Esophagus mucosa (tissue), 1 donor: ENCODE data around the gene TBL1XR1. TPM values are rescaled to one million over a fixed set of nuclear protein-coding genes. Genes with fewer than 3 reads are reported as not detected.
"Not testable (repeated sequence)": the region's sequence is repeated elsewhere in the genome, so short reads cannot be mapped to it uniquely, and the experiment has no call there.

Experiments used
- ATAC-seq: fragments of 200-7000 bp; cut with Tn5 transposase; one replicate; pipeline ENCODE4 v1.9.1; 2020
- total RNA-seq: library from RNA; stranded (reverse); gene quantifications from one replicate; pipeline ENCODE4 v1.2.4, GENCODE V29; 2023
- donor health status: DM: yes; HTN: yes; CAD: no.

Gene TBL1XR1
- total RNA-seq, 1 donor from 2014 or later = 123 TPM

DNA sequence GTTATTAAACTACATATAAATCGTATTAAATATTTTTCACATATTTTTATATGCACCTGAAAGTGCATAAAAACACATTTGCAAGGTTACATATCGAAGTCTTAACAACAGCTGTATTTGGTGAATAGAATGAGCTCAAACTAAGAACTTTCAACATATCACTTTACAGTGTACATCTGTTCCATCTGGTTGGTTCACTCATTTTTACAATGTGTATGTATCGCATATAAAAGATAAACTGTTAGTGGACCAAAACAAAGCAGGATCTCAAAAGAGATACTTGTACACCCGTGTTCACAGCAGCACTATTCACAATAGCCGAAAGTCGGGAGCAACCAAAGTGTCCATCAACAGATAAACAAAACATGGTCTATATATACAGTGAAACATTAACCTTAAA lies 55.8 kb downstream of the TBL1XR1 start:
- no peak for ATAC-seq

DNA sequence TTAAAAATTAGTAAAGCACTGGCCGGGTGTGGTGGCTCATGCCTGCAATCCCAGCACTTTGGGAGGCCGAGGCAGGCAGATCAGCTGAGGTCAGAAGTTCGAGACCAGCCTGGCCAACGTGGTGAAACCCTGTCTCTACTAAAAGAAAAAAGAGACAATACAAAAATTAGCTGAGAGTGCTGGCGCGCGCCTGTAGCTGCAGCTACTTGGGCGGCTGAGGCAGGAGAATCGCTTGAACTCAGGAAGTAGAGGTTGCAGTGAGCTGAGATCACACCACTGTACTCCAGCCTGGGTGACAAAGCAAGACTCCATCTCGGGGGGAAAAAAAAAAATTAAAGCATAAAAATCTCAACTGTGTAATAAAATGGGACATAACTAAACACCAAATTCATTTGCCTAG lies 58.1 kb downstream of the TBL1XR1 start:
- not testable (repeated sequence) for ATAC-seq

DNA sequence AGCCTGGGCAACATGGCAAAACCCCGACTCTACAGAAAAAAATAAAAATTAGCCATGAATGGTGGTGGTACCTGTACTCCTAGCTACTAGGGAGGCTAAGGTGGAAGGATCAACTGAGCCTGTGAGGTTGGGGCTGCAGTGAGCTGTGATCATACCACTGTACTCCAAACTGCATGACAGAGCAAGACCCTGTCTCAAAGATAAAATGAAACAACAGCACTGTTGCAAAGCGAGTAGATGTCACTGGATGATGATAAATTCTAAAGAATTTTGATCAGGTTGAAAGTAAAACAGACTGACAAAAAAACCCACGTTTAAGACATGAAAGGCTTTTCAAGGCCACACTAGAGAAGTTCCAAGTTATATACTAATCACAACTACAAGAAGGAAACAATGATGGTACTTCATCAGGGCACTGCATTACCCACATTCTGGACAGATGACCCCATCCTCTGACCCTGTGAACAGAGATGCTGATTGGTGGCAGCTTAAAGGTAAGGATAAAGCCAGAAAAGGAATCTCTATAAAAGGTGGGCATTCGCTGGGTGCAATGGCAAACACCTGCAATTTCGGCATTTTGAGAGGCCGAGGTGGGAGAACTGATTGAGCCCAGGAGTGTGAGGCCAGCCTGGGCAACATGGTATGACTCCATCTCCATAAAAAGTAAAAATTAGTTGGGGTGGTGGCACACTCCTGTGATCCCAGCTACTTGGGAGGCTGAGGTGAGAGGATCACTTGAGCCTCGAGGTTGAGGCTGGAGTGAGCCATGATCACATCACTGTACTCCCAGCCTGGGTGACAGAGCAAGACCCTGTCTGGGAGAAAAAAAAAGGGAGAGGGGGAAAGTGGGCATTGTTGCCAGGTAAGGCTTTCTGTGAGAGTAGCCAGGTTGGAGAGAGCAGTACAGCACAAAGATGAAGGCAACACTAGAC lies 59.2 kb downstream of the TBL1XR1 start:
- no peak for ATAC-seq

DNA sequence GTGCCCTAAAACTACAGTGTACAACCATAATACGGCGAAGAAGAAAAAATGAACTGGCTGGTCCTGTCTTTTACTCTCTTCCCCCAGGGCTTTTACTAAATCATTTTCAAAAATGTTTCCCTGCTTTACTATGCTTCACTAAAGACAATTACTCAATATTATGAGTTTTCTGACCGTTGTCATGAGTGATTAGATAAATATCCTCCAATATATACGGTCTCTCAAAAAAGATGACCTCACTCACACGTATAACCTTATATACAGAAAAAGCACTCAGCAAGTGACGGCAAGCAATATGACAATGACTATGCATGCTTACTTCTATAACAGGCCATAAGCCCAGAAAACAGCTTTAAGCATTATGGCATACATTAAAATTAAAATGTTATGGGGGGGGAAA lies 60.5 kb downstream of the TBL1XR1 start:
- ATAC-seq = peak; percentile 33

DNA sequence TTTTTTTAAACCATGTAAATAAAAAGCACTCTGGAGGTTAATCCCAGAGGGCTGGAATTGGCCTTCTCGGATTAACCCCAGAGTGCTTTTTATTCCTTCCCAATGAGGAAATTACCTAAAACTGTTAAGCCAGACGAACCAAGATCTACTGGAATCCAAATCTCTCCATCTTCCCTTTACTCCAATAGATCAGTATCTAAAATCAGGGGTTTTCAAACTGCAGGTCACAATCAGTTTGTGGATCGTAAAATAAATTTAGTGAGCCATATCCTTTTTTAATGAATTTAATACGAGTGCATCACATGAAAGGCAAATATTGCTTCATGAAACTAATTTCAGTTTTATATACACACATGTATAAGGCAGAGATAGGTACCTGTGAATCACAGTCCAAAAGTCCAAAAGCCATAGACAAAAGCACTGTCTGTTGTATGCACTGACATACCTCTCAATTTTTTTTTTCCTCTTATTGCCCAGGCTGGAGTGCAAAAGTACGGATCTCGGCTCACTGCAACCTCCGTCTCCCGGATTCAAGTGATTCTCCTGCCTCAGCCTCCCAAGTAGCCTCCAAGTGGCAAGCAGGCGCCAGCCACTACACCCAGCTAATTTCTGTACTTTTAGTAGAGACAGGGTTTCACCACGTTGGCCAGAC lies 61.3 kb downstream of the TBL1XR1 start:
- ATAC-seq = no peak

DNA sequence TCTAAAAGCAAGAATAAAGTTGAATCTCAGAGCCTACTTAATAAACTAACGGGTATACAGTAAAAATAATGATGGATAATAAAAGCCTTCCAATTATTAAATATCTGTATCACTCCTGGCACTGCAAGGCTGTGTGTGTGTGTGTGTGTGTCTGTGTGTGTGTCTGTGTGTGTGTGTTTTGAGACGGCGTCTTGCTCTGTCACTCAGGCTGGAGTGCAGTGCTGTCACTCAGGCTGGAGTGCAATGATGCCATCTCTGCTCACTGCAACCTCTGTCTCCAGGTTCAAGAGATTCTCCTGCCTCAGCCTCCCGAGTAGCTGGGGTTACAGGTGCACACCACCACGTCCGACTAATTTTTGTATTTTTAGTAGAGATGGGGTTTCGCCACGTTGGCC lies 62.5 kb downstream of the TBL1XR1 start:
- ATAC-seq = no peak

DNA sequence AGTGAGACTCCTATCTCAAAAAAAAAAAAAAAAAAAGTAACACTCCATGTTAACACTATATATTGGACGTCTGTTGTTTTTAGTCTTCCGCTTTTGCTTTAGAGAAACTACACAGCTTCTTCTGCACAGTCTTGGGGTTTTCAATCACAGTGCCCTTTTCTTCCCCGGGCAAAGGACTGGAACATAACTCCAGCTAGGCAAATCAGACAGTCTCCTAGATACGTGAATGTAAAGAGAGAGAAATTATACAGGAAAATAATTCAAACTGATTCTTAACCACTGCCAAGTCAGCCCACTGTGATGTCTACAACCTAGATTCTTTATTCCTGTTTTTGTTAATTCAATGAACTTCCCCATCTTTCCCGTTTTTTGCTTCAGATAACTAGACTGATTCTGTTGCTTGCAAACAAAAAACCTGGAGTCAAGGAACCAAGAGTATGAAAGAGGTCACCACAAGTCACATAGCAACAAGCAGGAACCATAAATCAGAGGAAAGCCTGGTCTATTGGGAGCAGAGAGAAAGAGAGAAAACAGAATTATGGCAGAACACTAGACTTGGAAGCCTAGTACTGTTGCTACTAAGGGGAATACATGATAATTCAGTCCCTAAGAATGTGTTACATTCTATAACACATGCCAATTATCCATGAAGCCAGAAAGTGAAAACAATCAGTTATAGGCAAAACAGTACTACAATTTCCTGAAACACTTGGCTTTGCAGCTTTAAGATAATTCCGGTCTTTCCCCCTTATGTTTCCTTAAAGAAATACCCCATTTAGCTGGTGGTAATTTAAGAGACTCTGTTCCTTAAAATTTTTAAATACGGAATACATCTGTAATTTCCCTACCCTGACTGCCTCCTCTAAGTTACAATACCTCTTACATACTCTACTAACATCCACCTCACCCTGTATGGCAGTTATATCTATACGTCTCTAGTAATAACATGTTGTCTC lies 63.1 kb downstream of the TBL1XR1 start:
- ATAC-seq = no peak

DNA sequence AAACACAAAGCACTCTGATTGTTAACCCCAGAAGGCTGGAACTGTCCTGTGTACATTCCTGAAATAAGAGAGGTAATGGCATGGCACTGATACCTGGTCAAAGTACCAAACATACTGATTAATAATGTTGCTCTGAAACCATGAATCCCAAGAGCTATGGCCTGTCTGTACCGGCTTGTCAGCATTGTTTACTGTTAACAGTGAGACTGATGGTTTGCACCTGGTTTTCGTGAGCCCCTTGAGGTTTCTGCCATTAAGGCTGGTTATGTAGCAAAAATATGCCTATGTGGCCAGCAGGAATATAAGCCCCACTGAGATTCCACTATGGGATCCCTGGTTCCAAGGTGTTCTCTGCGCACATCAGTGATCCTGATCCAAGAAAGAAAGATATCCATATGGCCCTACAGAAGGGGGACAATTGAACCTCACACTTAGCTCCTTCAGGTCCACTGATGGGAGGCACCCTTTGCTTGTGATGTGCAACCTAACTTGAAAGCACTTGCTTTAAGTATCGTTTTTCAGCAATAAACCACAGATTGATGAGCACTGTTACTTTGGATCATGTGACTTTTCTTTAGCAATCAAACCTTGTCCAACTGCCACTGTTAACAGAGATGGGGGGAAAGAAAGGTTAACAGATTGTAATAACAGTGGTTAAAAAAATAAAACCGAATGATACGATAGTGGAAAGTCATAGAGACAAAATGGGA lies 65.2 kb downstream of the TBL1XR1 start:
- ATAC-seq = no peak

DNA sequence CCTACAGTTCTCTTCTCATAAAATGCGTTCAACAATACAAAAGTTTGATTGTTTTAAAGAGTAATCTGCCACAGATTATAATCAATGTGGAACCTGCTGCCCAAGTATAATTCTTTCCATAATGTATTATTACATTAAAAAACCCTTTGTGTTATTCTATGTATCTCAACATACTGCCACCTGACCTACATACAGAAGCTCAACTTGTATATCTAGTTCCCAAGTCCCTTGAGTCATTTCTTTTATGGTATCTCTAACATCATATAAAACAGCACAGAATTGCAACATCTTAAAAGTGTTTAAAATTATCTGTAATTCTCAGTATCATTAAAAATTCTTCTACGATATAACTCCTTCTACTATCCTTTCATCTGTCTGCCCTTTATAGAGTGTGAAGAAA lies 70.3 kb downstream of the TBL1XR1 start:
- ATAC-seq = peak; percentile 80

DNA sequence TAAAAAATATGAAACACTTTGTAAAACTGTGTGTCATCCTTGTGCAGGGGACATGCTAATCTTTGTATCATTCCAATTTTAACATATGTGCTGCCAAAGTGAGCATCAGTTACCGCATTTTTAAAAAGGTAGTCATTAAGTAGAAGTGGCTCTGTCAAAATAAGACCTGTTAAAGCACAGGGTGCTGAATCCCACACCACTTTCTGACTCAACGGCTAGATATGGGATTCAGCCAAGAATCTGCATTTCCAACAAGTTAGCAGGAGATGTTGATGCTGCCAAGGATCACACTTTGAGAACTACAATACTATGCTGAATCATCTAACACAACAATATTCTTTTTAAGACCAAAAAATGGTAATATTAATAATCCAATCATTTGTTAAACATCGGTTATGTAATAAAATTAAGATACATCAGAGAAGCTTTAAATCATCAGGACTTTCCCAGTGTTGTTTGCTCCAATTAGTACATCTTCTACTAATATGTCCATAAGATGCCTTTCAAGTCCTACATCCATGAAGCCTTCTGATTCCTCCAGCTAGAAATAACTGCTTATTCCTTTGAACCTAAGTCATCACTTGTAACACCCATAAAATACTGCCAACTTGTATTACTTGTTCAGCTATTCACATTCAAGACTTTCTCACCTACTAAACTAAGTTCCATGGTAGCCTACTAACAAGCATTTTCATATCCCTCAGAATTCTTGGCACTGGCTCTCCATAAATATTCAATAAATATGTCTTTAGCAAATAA lies 71.1 kb downstream of the TBL1XR1 start:
- ATAC-seq = peak; percentile 49

DNA sequence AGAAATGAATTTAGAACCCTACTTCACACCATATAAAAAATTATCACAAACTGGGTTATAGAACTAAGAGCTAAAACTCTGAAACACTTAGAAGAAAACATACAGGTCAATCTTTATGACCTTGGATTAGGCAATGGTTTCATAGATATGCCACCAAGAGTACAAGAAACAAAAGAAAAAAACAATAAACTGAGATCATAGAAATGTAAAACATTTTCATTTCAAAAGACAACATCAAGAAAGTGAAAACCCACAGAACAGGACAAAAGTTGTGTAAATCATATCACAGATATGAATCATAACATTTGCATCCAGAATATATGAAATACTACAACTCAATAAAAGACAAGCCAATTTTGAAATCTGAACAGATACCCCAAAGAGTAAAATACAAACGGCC lies 72.4 kb downstream of the TBL1XR1 start:
- no peak for ATAC-seq

DNA sequence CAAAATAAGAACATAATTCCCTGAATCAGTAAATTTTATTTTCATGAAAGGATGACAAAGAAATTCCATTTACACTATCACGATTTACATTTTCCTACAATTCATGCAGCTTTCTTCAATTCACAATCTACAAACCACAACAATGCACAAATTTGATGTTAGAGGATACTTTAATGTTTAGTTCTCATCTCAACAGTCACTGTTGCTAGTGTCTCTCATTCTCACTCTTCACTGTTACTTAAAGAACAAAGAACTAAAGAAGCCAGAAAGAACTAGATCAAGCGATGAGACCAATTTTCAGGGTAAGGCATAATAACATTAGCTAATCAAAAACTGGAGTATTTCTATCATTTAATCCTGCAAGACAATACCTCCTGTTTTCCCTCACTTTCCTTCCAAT lies 73.5 kb downstream of the TBL1XR1 start:
- ATAC-seq = no peak

DNA sequence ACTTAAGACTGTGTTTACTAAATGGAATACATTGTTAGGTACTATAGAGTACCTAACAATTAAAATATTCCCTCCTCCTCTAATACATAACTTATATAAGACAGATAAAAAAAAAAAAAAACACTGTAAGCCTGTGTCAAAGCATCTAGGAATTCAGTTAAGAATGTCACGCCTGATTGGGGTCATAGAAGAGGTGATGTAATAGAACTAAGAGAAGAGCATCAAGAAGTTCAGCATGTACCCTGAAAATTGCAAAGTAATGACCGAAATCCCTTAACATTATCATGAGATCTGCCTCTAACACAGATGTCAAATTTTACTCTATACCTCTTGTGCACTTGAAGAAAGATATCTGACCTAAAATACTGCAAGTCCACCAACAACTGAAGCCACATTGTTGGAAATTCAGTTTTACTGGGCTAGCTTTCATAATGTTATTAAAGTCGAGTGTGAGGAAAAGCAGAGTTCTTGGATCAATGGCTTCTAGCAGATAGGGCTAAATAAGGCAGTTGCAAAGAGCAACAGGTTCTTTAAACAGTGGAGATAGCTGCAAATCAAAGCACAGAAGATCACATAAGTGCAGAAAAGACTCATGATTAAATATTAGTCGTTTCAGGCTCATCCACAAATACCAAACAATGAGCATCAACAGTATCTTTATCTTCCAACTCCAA lies 75.0 kb downstream of the TBL1XR1 start:
- no peak for ATAC-seq

DNA sequence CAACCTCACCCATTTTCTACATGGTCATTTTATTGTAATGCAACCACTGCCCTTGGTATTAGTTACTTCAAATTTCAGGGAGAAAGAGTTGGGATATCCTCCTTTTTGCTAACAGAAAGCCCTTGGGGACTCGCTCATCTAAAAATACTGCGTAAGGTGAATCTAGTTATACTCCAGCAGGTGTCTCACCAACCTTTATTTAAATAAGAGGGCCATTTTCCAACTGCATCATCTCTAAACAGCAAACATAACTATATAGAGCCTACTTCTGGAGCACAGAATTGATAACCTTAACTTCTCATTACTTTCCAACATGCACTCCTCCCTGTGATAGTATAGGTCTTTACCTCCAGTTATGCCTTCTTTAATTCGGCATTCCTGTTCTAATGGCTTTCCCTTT lies 77.5 kb downstream of the TBL1XR1 start:
- ATAC-seq = no peak

DNA sequence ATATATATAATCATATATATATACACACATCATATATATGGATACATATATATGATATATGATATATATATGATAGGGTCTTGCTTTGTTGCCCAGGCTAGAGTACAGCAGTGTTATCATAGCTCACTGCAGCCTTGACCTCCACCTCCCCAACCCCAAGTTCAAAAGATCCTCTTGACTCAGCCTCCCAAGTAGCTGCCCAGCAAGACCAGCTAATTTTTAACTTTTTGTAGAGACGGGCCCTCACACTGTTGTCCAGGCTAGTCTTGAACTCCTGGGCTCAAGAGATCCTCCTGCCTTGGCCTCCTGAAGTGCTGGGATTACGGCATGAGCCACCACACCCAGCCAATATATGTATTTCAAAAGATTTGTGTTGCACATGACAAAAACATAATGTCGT lies 83.0 kb downstream of the TBL1XR1 start:
- ATAC-seq = no peak

DNA sequence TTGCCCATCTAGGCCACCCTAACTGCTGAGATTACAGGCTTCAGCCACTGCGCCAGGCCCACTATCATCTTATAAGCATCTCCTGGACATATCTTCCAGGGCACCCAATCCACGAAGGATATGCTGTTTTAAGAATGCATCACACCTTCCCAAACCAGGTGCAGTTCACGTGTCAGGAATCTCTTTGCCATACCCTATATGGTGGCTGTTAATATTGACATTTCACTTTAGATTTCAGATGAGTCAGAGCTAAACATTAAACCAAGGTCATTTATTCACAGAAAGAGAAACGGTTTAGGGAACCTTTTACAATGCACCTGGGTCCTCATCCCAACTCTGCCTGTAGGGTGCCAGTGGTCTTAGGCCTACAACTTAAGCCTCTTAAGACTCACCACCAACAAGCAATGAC lies 85.7 kb downstream of the TBL1XR1 start:
- peak; percentile 63 for ATAC-seq

DNA sequence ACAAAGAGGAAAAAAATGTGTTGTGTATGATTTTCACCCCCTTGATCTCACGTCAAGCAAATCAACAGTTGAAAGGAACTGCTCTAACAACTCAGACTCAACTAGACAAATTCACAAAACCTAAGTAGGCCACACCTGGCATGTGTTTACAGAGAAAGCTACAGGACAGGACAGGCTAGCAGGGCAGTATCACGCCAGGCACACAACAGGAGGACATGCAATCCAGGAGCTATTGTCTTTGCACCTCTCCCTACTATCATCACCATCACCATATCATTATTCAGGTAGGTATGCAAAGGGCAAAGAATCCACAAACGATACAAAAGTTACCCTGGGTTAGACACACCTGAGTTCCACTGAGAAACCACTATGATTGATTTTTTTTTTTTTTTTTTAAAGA lies 86.4 kb downstream of the TBL1XR1 start:
- ATAC-seq = peak; percentile 88

DNA sequence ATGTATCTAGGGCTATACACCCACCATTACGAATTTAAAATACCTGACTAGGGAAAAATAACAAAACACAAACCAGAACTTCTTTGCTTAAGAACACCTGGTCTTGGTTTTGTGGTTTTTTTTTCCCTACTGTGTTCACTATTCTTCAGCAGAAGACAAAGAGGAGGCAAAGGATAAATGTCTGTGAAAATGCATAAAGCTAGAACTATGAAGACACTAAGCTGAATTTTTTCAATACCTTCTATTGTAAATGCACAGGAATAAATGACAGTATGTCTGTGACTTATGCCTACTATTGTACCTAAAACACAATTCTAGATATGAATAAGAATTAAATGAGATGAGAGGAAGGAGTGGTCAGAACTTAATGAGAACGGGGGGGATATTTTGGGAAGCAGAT lies 86.9 kb downstream of the TBL1XR1 start:
- no peak for ATAC-seq

DNA sequence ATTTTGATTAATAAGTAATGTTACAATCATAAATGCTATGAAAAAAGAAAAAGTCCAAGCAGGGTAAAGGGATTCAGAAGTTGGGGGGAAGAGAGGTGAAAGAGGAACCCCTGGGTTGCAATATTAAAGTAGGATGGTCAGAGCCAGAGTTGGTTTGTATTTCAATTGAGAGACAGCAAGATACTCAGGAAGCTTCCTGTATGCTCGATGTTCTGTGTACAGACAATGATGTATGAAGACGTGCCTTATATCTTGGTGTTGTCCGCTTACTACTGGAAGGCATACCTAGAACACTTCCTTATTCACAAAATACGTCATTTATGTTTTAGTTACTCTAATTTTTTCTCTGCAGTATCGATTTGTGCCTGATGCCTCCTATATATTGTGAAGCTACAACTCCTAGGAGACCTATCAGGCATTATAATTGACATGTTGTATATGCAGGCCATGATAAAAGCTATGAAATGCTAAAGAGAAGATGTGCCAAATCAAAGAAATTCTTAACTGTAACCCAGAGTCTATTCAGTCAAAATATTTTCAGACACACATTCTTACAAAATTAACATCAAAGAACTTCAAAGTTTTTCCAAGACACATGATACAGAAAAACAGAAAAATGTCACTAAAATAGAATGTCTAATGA lies 87.5 kb downstream of the TBL1XR1 start:
- no peak for ATAC-seq

DNA sequence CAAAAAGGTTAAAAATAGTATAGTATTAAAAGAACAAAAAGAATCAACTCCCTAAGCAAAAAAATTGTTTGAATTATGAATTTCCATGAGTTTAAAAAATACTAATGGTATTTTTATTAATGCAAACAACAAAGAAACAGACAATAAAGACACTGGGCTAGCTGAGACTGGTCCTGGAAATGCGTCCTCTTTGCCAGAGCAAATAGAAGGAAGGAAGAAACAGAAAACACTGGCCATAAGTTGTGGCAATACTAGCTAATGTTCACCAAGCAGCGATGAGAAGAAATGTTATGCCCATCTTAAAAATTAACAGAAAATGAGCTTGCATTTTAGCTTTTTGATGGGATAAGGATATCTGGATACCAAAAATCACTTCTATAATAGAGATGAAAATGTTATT lies 88.6 kb downstream of the TBL1XR1 start:
- peak; percentile 49 for ATAC-seq
